H1 (cell line): ENCODE results near the gene ZNF837.

Experiments
- CTCF ChIP-seq, 3 experiments: IDR thresholded peaks; 1 replicate in 2 of 3; 2 replicates in 1 of 3; pipeline versions ENCODE4 v1.5.1 to v1.6.1; 2011; ENCODE audit warnings: low read length in 3 of 3, mild to moderate bottlenecking in 3 of 3, inconsistent platforms in 2 of 3, low read depth in 1 of 3, moderate library complexity in 1 of 3; ENCODE audit not compliant: insufficient read depth in 1 of 3; ENCODE audit errors: control extremely low read depth in 1 of 3
- EZH2 ChIP-seq: fragments of 200-600 bp; sonication (generic); IDR thresholded peaks from 2 replicates; pipeline ENCODE4 v1.7.1; 2012; ENCODE audit warnings: low read depth, mild to moderate bottlenecking, moderate library complexity, low read length, inconsistent platforms; ENCODE audit not compliant: severe bottlenecking
- HDAC2 ChIP-seq, 2 experiments: fragments of 300-600 bp in 1 of 2; sonication (generic) in 1 of 2; IDR thresholded peaks; 2 replicates each; pipeline ENCODE4 v1.6.1; 2011 to 2012; ENCODE audit warnings: low read depth in 2 of 2, low read length in 2 of 2, mild to moderate bottlenecking in 2 of 2, moderate library complexity in 2 of 2, borderline replicate concordance in 1 of 2, inconsistent platforms in 1 of 2
- JUN ChIP-seq: IDR thresholded peaks from 2 replicates; pipeline ENCODE4 v1.6.1; 2011; ENCODE audit warnings: low read depth, mild to moderate bottlenecking, improper control_type of control experiment, low read length
- YY1 ChIP-seq: IDR thresholded peaks from 2 replicates; pipeline ENCODE4 v1.6.1; 2011; ENCODE audit warnings: low read depth, mild to moderate bottlenecking, low read length

- no peak; a peak in 1 of 4 replicates for TF ChIP-seq HDAC2 (IDR thresholded peaks at IDR 0.05; ENCODE audit: borderline replicate concordance in 1 of 2, low read depth in 2 of 2, low read length in 2 of 2)
- no peak for TF ChIP-seq EZH2
- no peak for TF ChIP-seq YY1
- no peak for TF ChIP-seq CTCF (IDR thresholded peaks at IDR 0.05; ENCODE audit: control extremely low read depth in 1 of 3, insufficient read depth in 1 of 3, low read depth in 1 of 3, low read length in 3 of 3)
- TF ChIP-seq JUN = no peak
Observed at GRCh38 chr19:58380037-58380661, 681 bp downstream of the ZNF837 start.
